GM12891 (cell line): ENCODE results near the gene CARNS1.
"Not testable (repeated sequence)": the region's sequence is repeated elsewhere in the genome, so short reads cannot be mapped to it uniquely, and the experiment has no call there.

Source experiments
- DNase-seq: peaks from one replicate; pipeline ENCODE4 v3.0.0; 2011; ENCODE audit warnings: low spot score; ENCODE audit not compliant: insufficient read length
- FAIRE-seq: peaks from 2 replicates; lab custom pipeline; 2011; peaks lifted over from hg19 to GRCh38; lab: Jason Lieb, UNC
- PAX5 ChIP-seq: IDR thresholded peaks from 2 replicates; pipeline ENCODE4 v1.6.1; 2011; ENCODE audit warnings: low read length, moderate library complexity, mild to moderate bottlenecking; ENCODE audit not compliant: insufficient read depth, severe bottlenecking
- POLR2A ChIP-seq: IDR thresholded peaks from 2 replicates; pipeline ENCODE4 v1.6.1; 2011; ENCODE audit warnings: low read depth, low read length, control low read depth
- POLR2AphosphoS5 ChIP-seq: IDR thresholded peaks from 2 replicates; pipeline ENCODE4 v1.6.1; 2011; ENCODE audit warnings: low read depth, low read length, control low read depth
- POU2F2 ChIP-seq: IDR thresholded peaks from 2 replicates; pipeline ENCODE4 v1.6.1; 2011; ENCODE audit warnings: low read depth, mild to moderate bottlenecking, control low read depth, low read length, moderate library complexity
- SPI1 ChIP-seq: IDR thresholded peaks from 2 replicates; pipeline ENCODE4 v1.6.1; 2011; ENCODE audit warnings: low read depth, low read length, control low read depth
- TAF1 ChIP-seq: IDR thresholded peaks from 2 replicates; pipeline ENCODE4 v1.6.1; 2011; ENCODE audit warnings: low read depth, low read length, control low read depth

Gene CARNS1

GRCh38 chr11:67420646-67421429, 5.4 kb downstream of the CARNS1 start:
- DNase-seq (peak; percentile 99), FAIRE-seq (peak; percentile 98)
- no peak for TF ChIP-seq POLR2A
- no peak for TF ChIP-seq POU2F2
- TF ChIP-seq PAX5: peak; percentile 16

GRCh38 chr11:67421430-67422031, 6.1 kb downstream of the CARNS1 start:
- FAIRE-seq: no peak
- TF ChIP-seq POLR2A: no peak
- TF ChIP-seq SPI1: no peak
- no peak for TF ChIP-seq POU2F2
- no peak for TF ChIP-seq PAX5
- TF ChIP-seq POLR2AphosphoS5: no peak
- no peak for TF ChIP-seq TAF1
- no peak for DNase-seq

GRCh38 chr11:67422891-67423290, 7.4 kb downstream of the CARNS1 start:
- TF ChIP-seq PAX5 (no peak), POLR2AphosphoS5 (no peak), SPI1 (no peak), TAF1 (no peak), POU2F2 (no peak), POLR2A (no peak)
- FAIRE-seq (no peak), DNase-seq (no peak)

- TF ChIP-seq POU2F2 (no peak), POLR2A (no peak), TAF1 (no peak), POLR2AphosphoS5 (no peak), SPI1 (no peak), PAX5 (no peak)
- DNase-seq: no peak
Measured at GRCh38 chr11:67423466-67423865, 8.0 kb downstream of the CARNS1 start.

GRCh38 chr11:67423891-67424613, 8.6 kb downstream of the CARNS1 start:
- FAIRE-seq (no peak), DNase-seq (no peak)
- no peak for TF ChIP-seq TAF1
- TF ChIP-seq POU2F2: no peak
- no peak for TF ChIP-seq POLR2A
- no peak for TF ChIP-seq POLR2AphosphoS5
- no peak for TF ChIP-seq PAX5
- no peak for TF ChIP-seq SPI1

More at GRCh38 chr11:67423466-67423865, 8.0 kb downstream of the CARNS1 start:
- FAIRE-seq: no peak

GRCh38 chr11:67427364-67427859, 11.9 kb downstream of the CARNS1 start:
- FAIRE-seq, DNase-seq: not testable (repeated sequence)

GRCh38 chr11:67428052-67429001, 12.8 kb downstream of the CARNS1 start, which contains the start of gene RPS6KB2:
TSS of gene RPS6KB2 (plus strand) at chr11:67428494. CDS start at chr11:67428546, 52 bp downstream.
- peak; percentile 99 for DNase-seq
- TF ChIP-seq SPI1: no peak
- TF ChIP-seq PAX5: no peak
- TF ChIP-seq POLR2AphosphoS5: 0 out of 2 replicates have a peak, but pooled peaks have one; percentile 69
- peak; percentile 45; the same call in 1 of the 2 replicates for TF ChIP-seq POU2F2
- TF ChIP-seq POLR2A: peak; percentile 61; the same call in 1 of the 2 replicates
- peak; percentile 63 for TF ChIP-seq TAF1
- peak; percentile 99 for FAIRE-seq

- FAIRE-seq: peak; percentile 55
- no peak for TF ChIP-seq POLR2AphosphoS5
- TF ChIP-seq SPI1: no peak
- TF ChIP-seq POU2F2: peak; percentile 30; the same call in 1 of the 2 replicates
- TF ChIP-seq TAF1: no peak
- no peak for TF ChIP-seq PAX5
- peak; percentile 22; the same call in 1 of the 2 replicates for TF ChIP-seq POLR2A
- no peak for DNase-seq
Measured at GRCh38 chr11:67429038-67429668, 13.7 kb downstream of the CARNS1 start.

- TF ChIP-seq POLR2AphosphoS5 (no peak), POU2F2 (no peak)
- DNase-seq (no peak), FAIRE-seq (no peak)
Measured at GRCh38 chr11:67429722-67430121, 14.2 kb downstream of the CARNS1 start.
